GM21737 (cell line): ENCODE measurements around the gene TIAM2.

Source experiments
- ATAC-seq: cut with Tn5 transposase; IDR thresholded peaks from one replicate; pipeline ENCODE4 v1.9.1; 2021; ENCODE audit warnings: mild to moderate bottlenecking, moderate library complexity; ENCODE audit not compliant: unreplicated experiment

Gene TIAM2

DNA sequence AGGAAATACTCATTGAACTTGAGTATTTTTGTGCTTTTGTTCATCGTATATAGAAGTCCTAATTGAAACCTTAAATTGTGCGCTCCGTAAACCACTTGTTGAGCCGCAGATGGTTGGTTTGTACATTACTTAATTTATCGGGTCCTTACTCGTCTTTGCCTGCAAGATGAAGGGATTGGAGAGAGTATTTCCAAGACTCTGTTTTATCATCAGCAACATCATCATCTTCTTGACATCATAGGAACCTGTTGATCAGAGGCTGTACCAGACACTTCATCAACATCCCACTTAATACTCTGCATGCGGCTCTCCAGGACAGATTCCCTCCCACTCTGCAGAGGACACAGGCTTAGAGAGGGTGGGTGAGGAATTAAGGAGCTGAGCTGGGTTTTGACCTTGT is 28.6 kb downstream of the TIAM2 start:
- ATAC-seq: no peak

- ATAC-seq: no peak
These were observed 29.4 kb downstream of the TIAM2 start for GRCh38 chr6:155024391-155025027.

- no peak for ATAC-seq
These were observed 31.0 kb downstream of the TIAM2 start for GRCh38 chr6:155026022-155026705.

DNA sequence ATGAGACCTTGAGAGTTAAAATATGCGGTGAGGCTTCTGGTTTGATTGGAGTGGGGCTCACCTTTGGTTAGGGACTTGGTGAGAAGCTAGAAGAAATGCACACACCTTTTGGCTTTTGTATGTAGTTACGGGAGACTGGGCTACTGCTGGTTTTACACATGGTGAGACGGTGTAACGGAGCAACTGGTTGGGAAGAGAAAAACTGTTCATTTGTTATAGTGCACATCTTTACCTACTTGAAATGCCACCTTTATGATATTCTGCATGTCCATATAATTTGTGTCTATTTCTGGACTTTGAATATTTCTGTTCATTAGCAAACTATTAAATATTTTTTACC is 31.6 kb downstream of the TIAM2 start:
- ATAC-seq: no peak

DNA sequence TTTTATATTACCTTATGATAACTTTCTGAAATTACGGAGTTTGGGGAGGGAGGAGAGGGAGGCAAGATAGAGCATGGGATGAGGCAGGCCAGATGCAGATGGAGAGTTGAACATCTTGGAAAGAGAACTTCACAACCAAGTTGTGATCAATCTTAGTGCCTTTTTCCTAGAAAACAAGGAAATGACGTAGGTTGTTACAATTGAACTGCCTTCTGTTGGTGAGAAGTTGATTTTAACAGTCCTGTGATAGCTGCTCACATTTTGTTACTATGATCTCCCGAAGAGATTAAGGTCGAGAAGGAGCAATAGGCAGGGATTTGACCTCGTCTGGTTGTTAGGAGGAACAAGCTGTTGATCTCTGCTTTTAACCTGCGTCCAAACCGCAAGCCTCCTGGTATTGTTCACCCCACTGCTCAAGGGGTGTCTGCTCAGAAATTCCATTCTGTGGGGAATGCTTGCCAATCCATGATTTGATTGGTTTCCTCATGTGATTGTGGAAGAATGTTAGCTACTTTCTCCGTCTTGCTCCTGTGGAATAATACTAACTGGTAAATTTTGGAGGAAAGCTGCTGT is 35.1 kb downstream of the TIAM2 start:
- ATAC-seq: no peak

GRCh38 chr6:155031091-155031490 is 36.0 kb downstream of the TIAM2 start:
- no peak for ATAC-seq

- no peak for ATAC-seq
These were observed 38.1 kb downstream of the TIAM2 start for GRCh38 chr6:155033021-155033791.

DNA sequence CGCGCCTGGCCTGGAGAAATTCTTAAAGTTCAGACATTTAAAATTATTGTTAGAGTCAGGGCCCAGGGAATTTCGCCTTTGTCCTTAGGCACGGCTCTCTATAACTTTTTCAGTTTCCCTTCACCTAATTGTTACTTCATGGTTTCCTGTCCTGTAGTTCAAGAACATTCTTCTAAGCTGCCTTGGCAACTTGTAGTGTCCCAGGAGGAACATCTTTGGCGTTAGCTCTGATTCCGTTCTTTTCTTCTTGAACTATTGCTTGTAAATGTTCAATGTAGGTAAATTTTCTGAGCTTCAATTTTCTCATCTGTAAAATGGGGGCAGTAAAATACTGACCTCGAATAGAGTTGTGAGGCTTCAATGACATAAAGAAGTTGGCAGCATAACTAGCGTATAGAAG is 41.8 kb downstream of the TIAM2 start:
- ATAC-seq: no peak

GRCh38 chr6:155038104-155038503 is 43.0 kb downstream of the TIAM2 start:
- no peak for ATAC-seq

- no peak for ATAC-seq
These were observed 43.4 kb downstream of the TIAM2 start for GRCh38 chr6:155038527-155038926.

DNA sequence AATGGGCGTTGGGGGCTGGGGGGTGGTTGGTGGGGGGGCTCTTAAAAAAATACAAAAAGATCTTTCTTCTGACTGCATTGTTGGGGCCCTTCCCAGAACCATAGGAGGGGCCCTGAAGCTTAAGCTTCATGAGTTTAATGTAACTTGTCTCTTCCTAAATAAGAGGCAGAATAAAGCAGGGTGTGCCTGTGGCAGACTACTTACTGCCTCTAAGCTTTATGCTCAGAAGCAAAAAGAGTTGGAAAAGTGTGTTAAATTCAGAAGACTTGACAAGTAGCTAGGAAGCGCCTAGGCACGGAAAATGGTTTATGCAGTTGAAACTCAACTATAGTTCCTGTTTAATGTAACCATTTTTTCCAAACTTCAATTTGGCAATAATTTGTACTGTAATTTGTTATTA is 44.5 kb downstream of the TIAM2 start:
- no peak for ATAC-seq

- ATAC-seq: no peak
These were observed 45.0 kb downstream of the TIAM2 start for GRCh38 chr6:155040154-155040553.

GRCh38 chr6:155040901-155041650 is 46.0 kb downstream of the TIAM2 start:
- ATAC-seq: no peak

DNA sequence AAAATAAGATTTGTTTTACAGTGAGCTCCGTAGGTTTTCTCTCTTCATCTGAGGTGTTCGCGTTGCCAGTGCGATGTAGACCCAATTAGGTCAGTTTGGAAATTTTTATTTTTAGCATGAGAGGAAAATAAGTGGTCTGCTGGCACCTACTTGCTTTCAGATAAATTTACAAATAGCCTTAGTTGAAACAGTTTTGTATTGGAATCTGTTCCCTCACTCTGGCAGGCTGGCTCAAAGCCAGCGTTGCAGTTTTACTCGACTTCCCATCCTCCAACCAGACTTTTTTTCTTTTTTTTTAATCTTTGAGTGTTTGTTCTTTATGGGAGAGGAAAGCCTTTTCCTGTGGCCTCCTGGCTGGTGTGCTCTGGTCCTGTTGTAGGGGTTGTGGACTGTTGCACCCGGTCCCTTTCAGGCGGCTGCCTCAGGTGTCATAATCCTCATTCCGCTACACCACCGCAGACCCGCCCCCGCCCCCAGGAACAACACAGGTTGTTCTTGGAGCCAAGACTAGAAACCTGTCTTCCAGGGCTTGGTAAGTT is 46.7 kb downstream of the TIAM2 start:
- no peak for ATAC-seq

- ATAC-seq: no peak
These were observed 47.9 kb downstream of the TIAM2 start for GRCh38 chr6:155042983-155043382.

DNA sequence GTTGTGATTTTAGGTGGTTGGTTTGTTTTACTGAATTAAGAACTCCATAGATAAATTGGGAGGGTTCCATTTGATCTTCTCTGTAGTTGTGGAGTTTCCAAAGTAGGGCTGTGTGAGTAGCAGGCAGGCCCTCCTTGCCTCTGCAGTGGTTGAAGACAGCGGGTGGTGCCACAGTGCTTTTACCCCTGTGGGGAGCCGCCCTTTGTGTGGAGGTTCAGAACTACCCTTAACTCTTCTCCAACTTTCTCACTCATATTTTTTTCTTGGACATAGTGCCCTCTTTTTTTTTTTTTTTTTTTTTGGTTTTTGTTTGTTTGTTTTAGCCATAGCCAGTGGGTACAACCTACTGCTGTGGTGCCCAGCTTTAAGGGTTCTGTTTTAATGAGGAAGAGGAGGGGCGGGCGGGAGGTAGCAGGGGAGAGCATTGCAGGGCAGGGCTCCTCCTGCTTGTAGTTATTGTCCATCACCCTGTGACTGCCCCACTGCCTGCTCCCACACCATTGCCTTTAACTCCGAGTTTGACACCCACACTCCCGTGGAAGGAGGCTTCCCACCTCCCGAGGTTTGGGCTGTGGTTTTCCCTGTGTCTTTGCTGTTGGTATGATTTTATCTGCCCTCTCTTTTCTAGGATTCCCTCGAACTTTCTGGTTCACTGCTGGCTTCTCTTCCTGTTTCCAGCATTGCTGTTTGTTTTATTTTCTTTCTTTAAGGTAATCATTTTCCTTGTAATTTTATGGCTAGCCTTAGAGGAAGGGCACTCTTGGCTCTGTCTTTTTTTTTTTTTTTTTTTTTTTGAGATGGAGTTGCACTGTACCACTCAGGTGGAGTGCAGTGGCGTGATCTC is 50.7 kb downstream of the TIAM2 start:
- no peak for ATAC-seq

DNA sequence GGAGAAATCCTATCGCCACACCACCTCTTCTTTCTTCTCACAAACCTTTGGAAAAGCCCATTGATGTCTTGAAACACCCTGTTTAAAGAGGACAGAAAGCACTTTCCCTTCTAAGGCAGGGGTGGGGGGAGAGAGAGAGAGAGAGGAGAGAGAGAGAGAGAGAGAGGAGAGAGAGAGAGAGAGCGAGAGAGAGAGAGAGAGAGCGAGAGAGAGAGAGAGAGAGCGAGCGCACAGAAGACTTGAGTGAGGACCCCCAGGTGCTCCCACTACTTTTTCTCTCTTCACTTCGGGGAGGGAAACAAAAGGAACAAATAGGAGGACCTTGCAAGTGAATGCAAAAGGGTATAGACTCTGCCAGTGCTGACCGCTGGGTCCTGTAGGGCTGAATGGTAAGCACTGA is 52.4 kb downstream of the TIAM2 start:
- ATAC-seq: no peak

DNA sequence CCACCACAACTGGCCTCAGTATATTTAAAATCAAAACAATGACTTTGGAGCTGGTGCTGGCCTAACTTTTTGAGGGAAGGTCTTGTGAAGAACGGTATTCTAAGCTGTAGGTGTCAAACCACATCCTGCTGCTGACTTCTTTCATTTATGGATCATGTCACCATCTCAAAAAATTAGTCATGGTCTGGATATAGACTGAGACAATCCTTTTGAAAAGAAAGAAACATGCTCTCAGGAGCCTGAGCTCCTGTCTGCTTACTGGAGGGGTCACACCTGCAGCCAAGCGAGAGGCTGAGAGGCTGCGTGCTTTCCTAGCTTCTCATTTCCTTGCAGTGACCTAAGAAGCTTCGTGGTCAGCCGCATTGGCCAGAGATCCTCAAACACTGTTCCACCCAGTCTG is 55.2 kb downstream of the TIAM2 start:
- peak; percentile 83 for ATAC-seq

- no peak for ATAC-seq
These were observed 59.6 kb downstream of the TIAM2 start for GRCh38 chr6:155054491-155055250.
